ENCODE measurements around the gene TM6SF1.

DNA sequence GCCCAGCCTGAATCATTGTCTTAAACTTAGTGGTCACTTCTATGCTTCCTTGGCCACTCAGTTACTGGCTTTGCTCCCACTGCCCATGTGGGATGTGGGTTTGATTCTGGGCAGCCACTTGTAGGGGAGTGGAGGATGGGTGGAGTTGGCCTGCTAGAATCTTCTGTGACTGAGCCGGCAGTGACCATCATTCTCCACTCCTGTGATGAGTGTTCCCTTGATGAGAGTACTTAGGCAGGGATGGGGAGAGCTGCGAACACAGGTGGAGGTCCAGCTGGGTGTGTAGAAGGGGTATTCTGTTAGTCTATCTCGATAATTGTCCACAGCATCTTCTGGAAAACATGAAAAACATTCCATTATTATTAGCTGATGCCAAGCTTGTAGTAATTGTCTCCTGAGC lies 8.0 kb downstream of the TM6SF1 start:
- TF ChIP-seq, protein P1, sequence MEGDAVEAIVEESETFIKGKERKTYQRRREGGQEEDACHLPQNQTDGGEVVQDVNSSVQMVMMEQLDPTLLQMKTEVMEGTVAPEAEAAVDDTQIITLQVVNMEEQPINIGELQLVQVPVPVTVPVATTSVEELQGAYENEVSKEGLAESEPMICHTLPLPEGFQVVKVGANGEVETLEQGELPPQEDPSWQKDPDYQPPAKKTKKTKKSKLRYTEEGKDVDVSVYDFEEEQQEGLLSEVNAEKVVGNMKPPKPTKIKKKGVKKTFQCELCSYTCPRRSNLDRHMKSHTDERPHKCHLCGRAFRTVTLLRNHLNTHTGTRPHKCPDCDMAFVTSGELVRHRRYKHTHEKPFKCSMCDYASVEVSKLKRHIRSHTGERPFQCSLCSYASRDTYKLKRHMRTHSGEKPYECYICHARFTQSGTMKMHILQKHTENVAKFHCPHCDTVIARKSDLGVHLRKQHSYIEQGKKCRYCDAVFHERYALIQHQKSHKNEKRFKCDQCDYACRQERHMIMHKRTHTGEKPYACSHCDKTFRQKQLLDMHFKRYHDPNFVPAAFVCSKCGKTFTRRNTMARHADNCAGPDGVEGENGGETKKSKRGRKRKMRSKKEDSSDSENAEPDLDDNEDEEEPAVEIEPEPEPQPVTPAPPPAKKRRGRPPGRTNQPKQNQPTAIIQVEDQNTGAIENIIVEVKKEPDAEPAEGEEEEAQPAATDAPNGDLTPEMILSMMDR (IDR thresholded peaks at IDR 0.05) = no peak
- TF ChIP-seq POLR2AphosphoS5 (IDR thresholded peaks at IDR 0.05) = no peak
